Fibroblast of skin of back (primary cell): ENCODE data around the gene SLC38A8.

Source experiments
- DNase-seq: peaks from one replicate; pipeline ENCODE4 v3.0.0-alpha.2; 2013

SLC38A8 gene

GRCh38 chr16:84068783-84069462, 26.3 kb upstream of the SLC38A8 start:
- DNase-seq = no peak

- no peak for DNase-seq
These were observed 25.4 kb upstream of the SLC38A8 start for GRCh38 chr16:84068041-84068440.

GRCh38 chr16:84067640-84068039, 25.0 kb upstream of the SLC38A8 start:
- no peak for DNase-seq

GRCh38 chr16:84065536-84066132, 23.0 kb upstream of the SLC38A8 start:
- DNase-seq = peak; percentile 56

- DNase-seq = no peak
These were observed 21.4 kb upstream of the SLC38A8 start for GRCh38 chr16:84063980-84064379.

GRCh38 chr16:84062734-84063640, 20.4 kb upstream of the SLC38A8 start:
- peak; percentile 70 for DNase-seq

- no peak for DNase-seq
These were observed 18.7 kb upstream of the SLC38A8 start for GRCh38 chr16:84061236-84061819.

GRCh38 chr16:84059946-84060901, 17.6 kb upstream of the SLC38A8 start:
- no peak for DNase-seq

- no peak for DNase-seq
These were observed 16.5 kb upstream of the SLC38A8 start for GRCh38 chr16:84059111-84059510.

- DNase-seq = no peak
These were observed 16.1 kb upstream of the SLC38A8 start for GRCh38 chr16:84058664-84059063.

- DNase-seq = no peak
These were observed 15.6 kb upstream of the SLC38A8 start for GRCh38 chr16:84058211-84058610.

- DNase-seq = no peak
These were observed 14.3 kb upstream of the SLC38A8 start for GRCh38 chr16:84056933-84057332.

- no peak for DNase-seq
These were observed 13.4 kb upstream of the SLC38A8 start for GRCh38 chr16:84055801-84056634.

- no peak for DNase-seq
These were observed 12.8 kb upstream of the SLC38A8 start for GRCh38 chr16:84055366-84055765.

- DNase-seq = no peak
These were observed 12.3 kb upstream of the SLC38A8 start for GRCh38 chr16:84054916-84055315.

GRCh38 chr16:84054271-84054670, 11.7 kb upstream of the SLC38A8 start:
- DNase-seq = no peak

- DNase-seq = no peak
These were observed 10.6 kb upstream of the SLC38A8 start for GRCh38 chr16:84053237-84053636.

GRCh38 chr16:84052071-84052622, 9.6 kb upstream of the SLC38A8 start:
- no peak for DNase-seq

- DNase-seq = no peak
These were observed 7.7 kb upstream of the SLC38A8 start for GRCh38 chr16:84050316-84050715.

GRCh38 chr16:84049403-84050060, 6.9 kb upstream of the SLC38A8 start:
- no peak for DNase-seq
